ENCODE results near the gene BMPR2.
"Not testable (repeated sequence)": the region's sequence is repeated elsewhere in the genome, so short reads cannot be mapped to it uniquely, and the experiment has no call there.

BMPR2 gene

GRCh38 chr2:202490479-202490878, 114.4 kb downstream of the BMPR2 start:
- TF ChIP-seq CTCF (IDR thresholded peaks at IDR 0.05): no peak
- H3K27ac ChIP-seq: no peak overlapping the region
- H3K4me3 ChIP-seq (ENCODE audit: low read depth in 1 of 2, low read length in 1 of 2): no peak overlapping the region
- no peaks in the 10 kb centered on the region for H3K4me1 ChIP-seq (ENCODE audit: control insufficient read depth in 1 of 2, insufficient read depth in 1 of 2, low read depth in 1 of 2, low read length in 1 of 2)
- H3K27me3 ChIP-seq: no peaks in the 10 kb centered on the region
- no peaks in the 10 kb centered on the region for H3K36me3 ChIP-seq
- H3K9me3 ChIP-seq: no peaks in the 10 kb centered on the region

- no peak overlapping the region for H3K27ac ChIP-seq
- no peaks in the 10 kb centered on the region for H3K9me3 ChIP-seq
- no peak overlapping the region for H3K4me3 ChIP-seq (ENCODE audit: low read depth in 1 of 2, low read length in 1 of 2)
- no peak for TF ChIP-seq CTCF (IDR thresholded peaks at IDR 0.05)
- H3K27me3 ChIP-seq: no peaks in the 10 kb centered on the region
- H3K4me1 ChIP-seq (ENCODE audit: control insufficient read depth in 1 of 2, insufficient read depth in 1 of 2, low read depth in 1 of 2, low read length in 1 of 2): no peaks in the 10 kb centered on the region
- H3K36me3 ChIP-seq: no peaks in the 10 kb centered on the region
Observed at GRCh38 chr2:202491514-202491913, 115.4 kb downstream of the BMPR2 start.

DNA sequence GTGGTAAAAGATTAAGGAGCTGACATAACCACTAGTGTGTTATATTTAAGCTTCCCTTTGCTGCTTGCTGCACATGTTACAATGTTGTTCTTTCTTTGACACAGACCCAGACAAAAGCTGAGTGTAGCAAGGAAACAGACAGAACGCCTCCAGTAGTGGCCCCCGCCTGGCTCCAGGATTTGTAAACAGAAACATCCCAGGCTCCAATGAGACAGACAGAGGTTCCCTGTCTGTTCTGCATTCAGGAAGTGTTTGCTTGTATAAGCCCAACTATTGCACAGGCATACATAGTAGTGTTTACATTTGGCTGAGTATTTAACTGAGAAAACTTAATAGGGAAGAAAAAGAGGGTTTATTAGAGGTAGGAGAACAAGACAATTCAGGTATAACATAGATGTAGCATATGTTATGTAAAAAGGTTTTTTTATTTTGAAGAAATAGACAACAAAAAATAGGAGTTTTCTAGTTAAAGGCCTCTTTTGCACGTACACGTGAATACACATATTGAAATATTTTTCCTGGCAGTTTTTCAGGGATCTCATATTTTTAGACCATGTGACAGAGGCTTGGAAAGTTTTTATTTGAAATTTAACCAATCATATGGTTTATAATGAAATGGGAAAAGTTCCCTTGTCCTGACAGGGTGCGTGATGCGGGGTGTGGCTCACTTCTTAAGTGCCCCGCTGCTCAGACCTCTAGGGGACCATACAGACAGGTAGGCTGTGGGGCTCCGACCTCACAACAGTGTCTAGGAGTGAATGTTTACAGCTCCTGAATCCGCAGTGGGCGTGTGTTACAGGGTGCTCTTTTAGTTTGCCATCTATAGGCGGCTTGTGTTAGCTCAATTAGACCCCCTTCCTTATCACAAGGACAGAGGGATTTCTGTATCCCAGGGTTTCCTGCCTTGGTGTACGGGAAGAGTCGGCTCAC, 118.4 kb downstream of the BMPR2 start:
- Histone ChIP-seq H3K36me3 (no peaks in the 10 kb centered on the region), H3K9me3 (no peaks in the 10 kb centered on the region), H3K27me3 (no peaks in the 10 kb centered on the region), H3K4me1 (ENCODE audit: control insufficient read depth in 1 of 2, insufficient read depth in 1 of 2, low read depth in 1 of 2, low read length in 1 of 2) (no peaks in the 10 kb centered on the region), H3K27ac (no peak overlapping the region), H3K4me3 (ENCODE audit: low read depth in 1 of 2, low read length in 1 of 2) (no peak overlapping the region)
- no peak for TF ChIP-seq CTCF (IDR thresholded peaks at IDR 0.05)

DNA sequence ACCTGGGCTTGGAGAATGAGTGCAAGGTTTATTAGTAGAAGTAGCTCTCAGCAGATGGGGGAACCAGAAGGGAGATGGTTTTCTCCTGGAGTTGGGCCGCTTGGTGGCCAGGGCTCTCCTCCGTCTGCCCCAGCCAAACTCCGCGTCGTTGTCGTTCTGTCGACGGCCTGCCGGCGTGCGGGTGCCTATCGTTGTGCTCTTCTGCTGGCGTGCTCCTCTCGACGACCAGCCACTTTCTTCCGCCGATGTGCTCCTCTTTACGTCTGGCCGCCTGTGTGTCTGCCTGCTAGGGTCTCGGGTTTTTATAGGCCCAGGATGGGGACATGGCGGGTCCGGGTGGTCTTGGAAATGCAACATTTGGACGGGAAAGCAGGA, 119.1 kb downstream of the BMPR2 start:
- no peak for TF ChIP-seq CTCF (IDR thresholded peaks at IDR 0.05)
- H3K36me3 ChIP-seq: no peaks in the 10 kb centered on the region
- no peaks in the 10 kb centered on the region for H3K27me3 ChIP-seq
- no peak overlapping the region for H3K4me3 ChIP-seq (ENCODE audit: low read depth in 1 of 2, low read length in 1 of 2)
- H3K27ac ChIP-seq: no peak overlapping the region
- H3K4me1 ChIP-seq (ENCODE audit: control insufficient read depth in 1 of 2, insufficient read depth in 1 of 2, low read depth in 1 of 2, low read length in 1 of 2): no peaks in the 10 kb centered on the region
- no peaks in the 10 kb centered on the region for H3K9me3 ChIP-seq

GRCh38 chr2:202496835-202497472, 120.8 kb downstream of the BMPR2 start:
- not testable (repeated sequence) for H3K9me3 ChIP-seq; H3K27me3 ChIP-seq; H3K36me3 ChIP-seq; H3K4me1 ChIP-seq (ENCODE audit: control insufficient read depth in 1 of 2, insufficient read depth in 1 of 2, low read depth in 1 of 2, low read length in 1 of 2); H3K27ac ChIP-seq; H3K4me3 ChIP-seq (ENCODE audit: low read depth in 1 of 2, low read length in 1 of 2)

GRCh38 chr2:202497473-202497866, 121.3 kb downstream of the BMPR2 start:
- not testable (repeated sequence) for H3K9me3 ChIP-seq; H3K36me3 ChIP-seq; H3K27ac ChIP-seq; H3K4me3 ChIP-seq (ENCODE audit: low read depth in 1 of 2, low read length in 1 of 2); H3K27me3 ChIP-seq; H3K4me1 ChIP-seq (ENCODE audit: control insufficient read depth in 1 of 2, insufficient read depth in 1 of 2, low read depth in 1 of 2, low read length in 1 of 2)

- not testable (repeated sequence) for H3K9me3 ChIP-seq; H3K4me1 ChIP-seq (ENCODE audit: control insufficient read depth in 1 of 2, insufficient read depth in 1 of 2, low read depth in 1 of 2, low read length in 1 of 2); H3K4me3 ChIP-seq (ENCODE audit: low read depth in 1 of 2, low read length in 1 of 2); H3K27me3 ChIP-seq; H3K36me3 ChIP-seq; H3K27ac ChIP-seq
Observed at GRCh38 chr2:202499841-202500240, 123.7 kb downstream of the BMPR2 start.

- H3K9me3 ChIP-seq; H3K4me1 ChIP-seq (ENCODE audit: control insufficient read depth in 1 of 2, insufficient read depth in 1 of 2, low read depth in 1 of 2, low read length in 1 of 2); H3K4me3 ChIP-seq (ENCODE audit: low read depth in 1 of 2, low read length in 1 of 2); H3K27me3 ChIP-seq; H3K36me3 ChIP-seq; H3K27ac ChIP-seq: not testable (repeated sequence)
Observed at GRCh38 chr2:202503276-202503675, 127.1 kb downstream of the BMPR2 start.
